Measurements from ENCODE around the gene CLDN34.

CLDN34 gene, protein sequence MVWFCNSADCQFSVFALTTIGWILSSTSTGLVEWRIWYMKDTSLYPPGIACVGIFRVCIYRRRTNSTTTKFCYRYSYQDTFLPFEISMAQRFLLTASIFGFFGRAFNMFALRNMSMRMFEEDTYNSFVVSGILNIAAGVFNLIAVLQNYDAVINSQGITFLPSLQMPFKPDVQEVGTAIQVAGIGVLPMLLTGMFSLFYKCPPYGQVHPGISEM

DNA sequence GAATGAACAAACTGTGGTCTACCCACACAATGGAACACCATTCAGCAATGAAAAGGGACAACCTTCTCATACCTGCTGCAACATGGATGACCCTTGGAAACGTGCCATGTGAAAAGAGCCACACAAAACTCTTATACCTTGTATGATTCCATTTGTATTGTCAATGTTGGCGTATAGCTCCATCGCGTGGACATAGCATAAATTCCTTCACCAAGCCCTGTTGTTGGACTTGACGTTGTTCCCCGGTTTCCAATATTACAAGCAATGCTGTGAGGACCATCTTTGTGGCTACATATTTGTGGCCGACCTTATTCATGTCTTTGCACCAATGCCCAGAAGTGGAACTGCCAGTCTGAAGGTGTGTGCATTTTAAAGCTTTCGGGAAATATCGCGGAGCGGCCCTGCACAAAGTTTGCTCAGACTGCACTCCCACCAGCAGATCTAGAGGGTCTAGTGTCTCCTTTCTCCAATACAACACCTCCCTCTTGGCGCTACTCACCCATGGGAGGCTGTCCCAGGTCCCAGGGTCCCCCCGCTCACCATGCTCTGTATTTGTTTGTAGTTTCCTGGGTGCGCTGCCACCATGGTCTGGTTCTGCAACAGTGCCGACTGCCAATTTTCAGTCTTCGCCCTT, at the start of gene CLDN34:
Gene CLDN34 (plus strand): TSS at position 584 of the 634 bp plus-strand sequence. CDS start 0 bp downstream, at position 584.
- DNase-seq: no peak

DNA sequence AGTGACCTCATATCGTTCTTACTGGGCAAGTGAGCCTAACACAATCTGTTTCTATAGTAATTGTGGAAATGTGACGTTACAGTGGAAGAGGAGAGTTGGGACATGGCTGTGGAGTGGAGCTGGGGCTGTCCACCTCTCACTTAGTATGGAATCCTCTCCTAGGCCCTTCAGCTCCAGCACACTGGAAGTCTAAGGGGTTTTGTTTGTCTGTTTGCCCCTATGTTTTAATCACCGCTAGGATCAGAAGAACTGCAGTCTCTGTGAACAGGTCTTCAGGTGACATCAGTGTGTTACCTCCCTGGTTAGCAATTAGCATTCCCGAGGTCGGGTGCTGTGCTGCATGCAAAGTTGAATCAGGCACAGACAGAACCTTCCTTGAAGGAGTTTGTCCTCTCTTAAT, 49.3 kb upstream of the CLDN34 start:
- no peak for DNase-seq

DNA sequence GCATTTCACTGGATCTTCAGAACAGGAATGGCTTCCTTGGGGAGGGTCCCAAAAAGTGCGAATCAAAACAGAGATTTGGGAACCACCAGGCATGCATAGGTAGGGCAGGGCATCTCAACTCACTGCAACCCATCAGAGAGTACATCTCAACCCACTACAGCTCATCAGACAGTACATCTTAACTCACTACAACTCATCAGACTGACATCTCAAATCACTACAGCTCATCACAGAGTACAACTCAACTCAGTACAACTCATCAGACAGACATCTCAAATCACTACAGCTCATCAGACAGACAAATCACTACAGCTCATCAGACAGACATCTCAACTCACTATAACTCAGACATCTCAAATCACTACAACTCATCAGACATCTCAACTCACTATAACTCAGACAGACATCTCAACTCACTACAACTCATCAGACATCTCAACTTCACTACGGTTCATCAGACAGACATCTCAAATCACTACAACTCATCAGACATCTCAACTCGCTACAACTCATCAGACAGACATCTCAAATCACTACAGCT, 47.5 kb upstream of the CLDN34 start:
- no peak for DNase-seq

DNA sequence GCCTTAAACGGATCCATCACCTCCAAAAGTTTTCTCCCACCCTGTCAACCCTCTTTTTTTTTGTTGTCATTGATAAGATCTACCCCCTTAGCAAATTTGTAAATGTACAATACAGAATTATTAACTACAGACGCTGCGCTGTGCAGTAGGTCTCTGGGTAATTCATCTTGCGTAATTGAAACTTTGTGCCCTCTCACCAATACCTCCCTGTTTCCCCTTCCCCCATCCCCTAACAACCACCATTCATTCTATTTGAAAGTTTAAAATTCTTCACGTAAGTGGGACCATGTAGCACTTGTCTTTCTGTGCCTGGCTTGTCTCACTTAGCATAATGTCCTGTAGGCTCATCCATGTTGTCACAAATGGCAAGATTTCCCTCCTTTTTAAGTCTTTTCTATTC, 45.8 kb upstream of the CLDN34 start:
- DNase-seq: no peak

DNA sequence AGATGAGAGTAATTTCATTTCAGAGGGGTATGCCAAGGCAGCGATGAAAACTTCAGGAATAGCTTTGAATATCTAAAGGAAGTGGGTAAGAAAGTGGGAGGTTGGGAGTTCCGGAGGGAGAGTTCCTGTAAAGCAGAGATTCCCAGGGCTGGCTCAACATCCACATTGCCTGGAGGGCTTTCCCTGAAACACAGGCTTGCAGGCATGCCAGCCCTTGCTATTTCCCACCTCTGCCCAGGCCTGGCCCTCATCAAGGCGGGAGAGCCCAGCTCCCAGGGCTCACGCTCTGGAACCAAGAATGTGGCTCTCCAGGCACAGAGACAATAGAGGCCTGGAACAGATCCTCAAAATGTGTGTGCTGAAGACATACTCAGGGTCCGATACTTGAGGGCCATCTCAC, 43.8 kb upstream of the CLDN34 start:
- DNase-seq: no peak

DNA sequence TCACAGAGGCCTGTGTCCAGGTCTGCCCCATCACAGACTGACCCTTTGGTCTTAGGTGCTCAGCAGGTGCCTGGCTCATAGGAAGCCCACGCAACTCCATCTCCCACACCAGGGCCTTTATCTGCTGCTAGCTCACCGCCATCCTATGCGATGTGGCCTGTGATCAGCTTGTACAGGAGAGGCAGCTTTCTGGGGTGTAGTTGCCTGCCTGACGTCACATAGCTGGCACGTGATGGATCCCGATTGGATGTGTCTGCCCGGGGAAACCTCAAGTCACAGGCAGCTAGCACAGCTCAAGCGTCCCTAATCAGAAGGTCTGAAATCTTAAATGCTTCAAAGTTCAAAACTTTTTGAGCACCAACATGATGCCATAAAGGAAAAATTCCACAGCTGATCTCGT, 41.2 kb upstream of the CLDN34 start:
- DNase-seq: no peak

DNA sequence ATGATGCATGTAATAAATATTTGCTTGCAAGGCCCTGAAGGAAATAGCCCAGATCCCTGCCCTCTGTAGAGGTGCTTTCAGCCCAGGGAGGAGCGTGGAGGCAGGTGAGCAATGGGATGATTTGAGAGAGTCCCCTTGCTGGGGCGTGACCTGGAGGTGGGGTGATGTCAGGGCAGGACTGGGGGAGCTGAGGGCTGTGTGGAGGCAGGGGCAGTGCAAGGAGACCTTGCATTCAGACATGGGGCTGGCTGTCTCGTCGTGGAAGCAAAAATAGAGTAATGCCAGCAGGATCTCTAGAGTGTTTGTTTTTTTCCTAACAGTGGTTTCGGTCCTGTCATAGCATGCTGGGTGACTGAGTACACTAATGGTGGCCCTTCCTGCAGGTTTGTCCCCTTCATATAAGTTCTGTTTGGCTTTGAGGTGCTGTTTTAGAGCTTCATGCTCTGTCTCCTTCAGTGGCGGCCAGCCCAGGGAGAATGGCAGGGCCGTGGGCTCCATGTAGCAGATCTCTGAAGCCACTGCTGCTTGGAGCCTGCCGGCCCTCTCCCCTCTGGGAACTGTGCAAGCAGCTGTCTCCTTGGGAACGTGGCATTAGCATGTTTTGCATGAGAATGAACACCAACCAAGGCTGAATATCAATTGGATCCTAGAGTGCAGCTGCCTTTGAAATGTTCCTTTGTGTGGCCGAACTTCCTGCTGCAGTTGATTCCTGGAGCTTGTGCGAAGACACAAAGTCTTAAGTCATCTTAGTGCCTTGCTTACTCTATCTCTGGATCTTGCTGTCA, 39.3 kb upstream of the CLDN34 start:
- no peak for DNase-seq

DNA sequence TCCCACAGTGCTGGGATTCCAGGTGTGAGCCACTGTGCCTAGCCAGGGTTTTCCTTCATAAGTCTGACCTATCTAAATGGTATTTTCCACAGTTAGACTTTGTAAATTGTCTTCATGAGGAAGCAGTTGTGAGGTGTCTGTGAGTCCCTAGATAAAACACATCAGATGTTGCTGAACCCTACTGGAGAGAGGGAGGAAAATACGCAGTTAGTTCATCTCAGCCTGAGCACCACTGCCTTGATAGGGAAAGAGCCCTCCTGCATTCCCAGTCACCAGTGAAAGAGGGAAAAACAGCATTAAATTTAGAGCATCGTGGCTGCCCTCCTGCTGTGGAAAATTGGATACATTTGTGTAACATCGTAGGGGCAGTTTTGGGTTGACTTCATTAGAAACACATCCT, 31.7 kb upstream of the CLDN34 start:
- no peak for DNase-seq

DNA sequence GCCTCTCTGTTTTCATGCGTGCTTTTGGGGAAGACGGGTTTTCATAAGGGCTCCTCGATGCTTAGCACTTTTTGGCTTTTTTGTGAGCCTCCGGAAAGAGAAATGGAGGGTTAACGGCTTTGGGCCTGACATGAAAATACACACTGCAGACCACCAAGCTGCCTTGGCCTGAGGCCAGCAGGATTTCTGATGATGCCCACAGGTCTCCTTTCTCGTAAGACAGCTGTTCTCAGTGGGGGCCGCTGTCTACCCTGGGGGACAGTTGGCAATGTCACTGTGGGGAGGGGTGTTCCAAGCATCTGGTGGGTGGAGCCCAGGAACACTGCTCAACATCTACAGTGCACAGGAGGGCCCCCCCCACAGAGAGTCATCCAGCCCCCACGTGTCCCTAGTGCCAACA, 29.4 kb upstream of the CLDN34 start:
- no peak for DNase-seq

DNA sequence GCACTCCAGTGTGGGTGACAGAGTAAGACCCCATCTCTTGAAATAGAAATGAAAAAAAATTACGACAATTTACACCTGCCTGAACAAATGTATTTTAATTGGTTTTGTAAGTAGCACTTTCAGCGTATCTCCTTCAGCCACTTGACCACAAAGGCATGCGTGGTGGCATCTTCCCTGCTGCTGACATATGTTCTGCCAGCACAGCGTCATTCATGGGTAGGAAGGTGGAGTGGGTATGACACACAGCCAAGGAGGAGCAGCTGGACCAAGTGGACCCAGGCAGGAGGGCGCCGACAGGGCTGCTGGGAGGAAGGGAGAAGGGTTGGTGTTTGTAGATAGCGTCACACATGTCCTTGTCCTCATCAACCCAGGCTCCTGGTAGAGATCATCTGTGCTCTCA, 28.6 kb upstream of the CLDN34 start:
- DNase-seq: no peak

DNA sequence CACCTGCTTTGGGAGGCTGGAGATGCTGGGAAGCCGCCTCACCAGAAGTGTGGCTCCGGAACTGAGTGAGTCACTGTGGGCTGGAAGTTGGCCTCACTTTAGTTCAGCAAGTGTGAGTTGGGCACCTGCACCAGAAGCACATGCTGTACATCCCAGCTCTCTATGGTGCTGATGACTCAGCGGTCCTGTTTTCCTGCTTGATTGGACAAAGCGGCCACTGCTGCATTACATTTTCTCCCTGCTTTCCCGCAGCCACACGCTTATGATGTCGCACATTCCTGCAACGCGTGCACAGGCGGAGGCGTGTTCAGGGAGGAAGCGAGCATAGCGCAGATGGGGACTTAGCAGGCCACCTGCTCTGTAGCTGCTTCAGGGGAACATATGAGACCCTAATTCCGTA, 26.7 kb upstream of the CLDN34 start:
- DNase-seq: no peak

DNA sequence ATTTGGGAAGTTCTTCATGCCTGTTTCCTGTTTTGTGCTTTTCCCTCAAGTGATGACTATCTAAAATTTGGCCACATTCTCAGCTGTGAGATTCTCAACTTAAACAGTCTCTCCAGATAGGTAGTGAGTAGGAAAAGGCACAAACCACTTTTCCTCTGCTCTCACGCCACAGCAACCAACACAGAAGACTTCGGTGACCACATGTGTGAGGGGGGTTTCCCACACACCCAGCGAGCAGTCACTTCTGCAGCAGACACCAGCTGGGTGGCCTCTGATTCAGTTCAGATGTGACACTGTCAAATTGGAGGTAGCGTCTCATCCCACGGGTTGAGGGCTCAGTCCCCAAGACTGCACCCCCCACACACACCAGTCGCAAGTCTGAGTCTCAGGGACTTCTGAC, 25.1 kb upstream of the CLDN34 start:
- no peak for DNase-seq

DNA sequence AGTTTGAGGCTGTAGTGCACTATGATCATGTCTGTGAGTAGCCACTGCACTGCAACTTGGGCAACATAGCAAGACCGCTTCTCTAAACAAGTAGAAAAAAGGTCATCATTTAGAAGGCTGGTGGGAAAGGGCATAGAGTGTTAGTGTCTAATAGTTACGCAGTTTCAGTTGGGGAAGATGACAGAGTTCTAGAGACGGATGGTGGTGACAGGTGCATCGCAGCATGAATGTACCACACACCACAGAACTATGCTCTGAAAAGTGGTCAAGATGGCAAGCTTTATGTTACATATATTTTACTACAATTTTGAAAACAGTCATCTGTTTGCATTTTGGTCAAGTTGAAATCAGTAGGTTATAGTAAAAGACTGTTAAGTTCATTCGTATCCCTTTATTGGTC, 23.7 kb upstream of the CLDN34 start:
- no peak for DNase-seq

DNA sequence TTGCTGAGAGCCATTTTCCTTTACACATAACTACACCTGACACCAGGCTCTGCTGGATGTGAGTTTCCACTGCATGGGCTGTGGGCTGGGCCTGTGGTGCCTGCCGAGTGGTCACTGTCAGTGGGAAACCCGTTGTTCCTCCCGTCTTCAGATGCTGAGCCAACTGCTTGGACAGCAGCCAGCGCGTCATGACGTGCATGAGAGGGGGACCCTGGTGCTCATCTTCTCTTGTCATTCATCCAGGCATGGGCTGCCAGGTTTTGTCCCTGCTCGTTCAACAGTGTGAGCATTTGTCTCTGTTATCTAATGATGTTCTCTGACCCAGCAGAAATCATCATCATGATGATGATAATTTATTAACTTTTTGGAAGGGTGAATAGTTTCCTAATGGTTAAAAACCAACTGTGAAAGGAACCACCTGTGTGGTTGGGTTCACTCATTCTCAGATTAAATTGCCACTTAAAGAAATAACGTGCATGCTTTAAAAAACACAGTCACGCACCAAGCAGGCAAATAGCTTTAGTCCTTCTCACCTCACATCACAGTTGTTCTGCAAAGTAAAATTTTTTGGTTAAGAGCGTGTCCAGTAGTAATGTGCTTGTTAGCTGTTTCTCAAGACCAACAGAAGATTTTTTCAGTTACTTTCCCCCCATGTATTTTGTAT, 19.9 kb upstream of the CLDN34 start:
- DNase-seq: no peak

DNA sequence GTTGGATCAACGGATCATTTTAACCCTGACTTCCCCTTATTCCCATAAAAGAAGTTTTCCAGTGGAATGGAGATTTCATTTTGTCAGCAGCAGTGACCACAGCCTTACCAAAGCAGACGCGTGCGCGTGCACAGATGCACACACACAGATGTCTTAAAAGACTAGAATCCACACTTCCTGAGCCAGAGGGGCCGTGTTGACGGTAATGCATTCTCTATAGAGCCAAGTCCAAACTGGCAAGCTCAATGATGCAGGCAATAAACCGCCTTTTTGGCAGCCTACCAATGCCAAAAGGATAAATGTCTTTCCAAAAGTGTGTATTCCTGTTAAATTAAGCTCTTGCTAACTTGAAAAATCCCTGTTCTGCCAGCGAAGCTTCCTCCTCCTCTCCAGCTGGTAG, 18.8 kb upstream of the CLDN34 start:
- DNase-seq: no peak

DNA sequence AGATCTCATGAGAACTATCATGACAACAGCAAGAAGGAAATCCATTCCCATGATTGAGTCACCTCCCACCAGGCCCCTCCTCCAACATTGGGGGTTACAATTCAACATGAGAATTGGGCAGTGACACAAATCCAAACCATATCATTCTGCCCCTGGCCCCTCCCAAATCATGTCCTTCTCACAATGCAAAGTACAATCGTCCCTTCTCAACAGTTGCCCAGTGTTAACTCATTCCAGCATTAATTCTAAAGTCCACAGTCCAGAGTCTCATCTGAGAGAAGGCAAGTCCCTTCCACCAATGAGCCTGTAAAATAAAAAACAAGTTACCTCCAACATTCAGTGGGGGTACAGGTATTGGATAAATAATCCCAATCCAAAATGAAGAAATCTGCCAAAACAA, 14.9 kb upstream of the CLDN34 start:
- no peak for DNase-seq

DNA sequence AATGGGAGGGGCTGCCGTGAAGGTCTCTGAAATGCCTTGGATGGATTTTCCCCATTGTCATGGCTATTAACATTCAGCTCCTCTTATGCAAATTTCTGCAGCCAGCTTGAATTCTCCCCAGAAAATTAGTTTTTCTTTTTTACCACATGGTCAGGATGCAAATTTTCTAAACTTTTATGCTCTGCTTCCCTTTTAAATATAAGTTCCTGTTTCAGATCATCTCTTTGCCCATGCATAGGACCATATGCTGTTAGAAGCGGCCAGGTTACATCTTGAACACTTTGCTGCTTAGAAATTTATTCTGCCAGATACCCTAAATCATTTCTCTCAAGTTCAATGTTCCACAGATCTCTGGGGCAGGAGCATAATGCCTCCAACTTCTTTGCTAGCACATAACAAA, 13.8 kb upstream of the CLDN34 start:
- DNase-seq: no peak

DNA sequence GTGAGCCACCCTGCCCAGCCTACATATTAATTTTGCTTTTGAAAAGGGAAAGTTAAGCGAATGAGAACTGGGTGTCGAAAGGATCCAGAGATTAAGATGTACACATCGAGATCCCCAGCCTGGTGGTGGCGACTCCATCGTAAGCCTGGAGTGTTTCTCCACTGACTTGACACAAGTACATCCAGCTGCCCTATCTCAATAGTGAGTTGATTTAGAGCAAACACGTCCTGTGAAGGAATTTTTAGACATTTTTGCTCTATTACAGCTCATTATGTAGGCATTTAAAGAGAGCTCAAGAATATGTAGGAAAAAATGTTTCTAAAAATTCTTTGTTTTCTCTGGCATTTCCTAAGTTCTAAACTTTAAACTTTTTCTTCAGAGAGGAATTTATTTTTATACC, 11.7 kb upstream of the CLDN34 start:
- DNase-seq: no peak

DNA sequence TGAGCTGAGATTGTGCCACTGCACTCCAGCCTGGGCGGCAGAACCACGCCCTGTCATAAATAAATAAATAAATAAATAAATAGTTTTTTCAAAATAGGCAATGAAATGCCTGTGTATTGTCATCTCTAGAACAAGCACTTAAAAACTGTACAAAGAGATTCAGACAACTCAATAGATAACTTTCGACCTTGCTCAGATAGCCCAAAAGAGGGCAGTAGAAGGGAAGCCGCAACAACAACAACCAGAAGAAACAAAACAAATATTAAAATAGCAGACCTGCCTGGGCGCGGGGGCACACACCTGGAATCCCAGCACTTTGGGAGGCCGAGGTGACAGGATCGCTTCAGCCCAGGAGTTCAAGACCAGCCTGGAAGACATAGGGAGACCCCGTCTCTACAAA, 9.4 kb upstream of the CLDN34 start:
- no peak for DNase-seq

DNA sequence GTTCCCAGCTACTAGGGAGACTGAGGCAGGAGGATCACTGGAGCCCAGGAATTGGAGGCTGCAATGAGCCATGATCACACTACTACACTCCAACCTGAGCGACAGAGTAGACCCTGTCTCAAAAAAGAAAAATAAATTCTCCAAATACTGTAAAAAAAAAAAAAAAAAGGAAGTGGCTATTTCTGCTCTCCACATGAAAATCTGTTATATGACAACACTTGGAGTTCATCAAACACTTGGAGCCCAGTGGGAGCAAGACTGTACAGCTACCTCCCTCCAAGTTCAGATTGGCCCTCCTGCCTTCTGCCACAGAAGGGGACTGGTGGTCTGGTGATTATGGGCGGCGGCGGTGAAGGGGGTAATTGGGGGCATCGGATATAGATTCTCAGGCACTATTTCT, 9.0 kb upstream of the CLDN34 start:
- DNase-seq: no peak

DNA sequence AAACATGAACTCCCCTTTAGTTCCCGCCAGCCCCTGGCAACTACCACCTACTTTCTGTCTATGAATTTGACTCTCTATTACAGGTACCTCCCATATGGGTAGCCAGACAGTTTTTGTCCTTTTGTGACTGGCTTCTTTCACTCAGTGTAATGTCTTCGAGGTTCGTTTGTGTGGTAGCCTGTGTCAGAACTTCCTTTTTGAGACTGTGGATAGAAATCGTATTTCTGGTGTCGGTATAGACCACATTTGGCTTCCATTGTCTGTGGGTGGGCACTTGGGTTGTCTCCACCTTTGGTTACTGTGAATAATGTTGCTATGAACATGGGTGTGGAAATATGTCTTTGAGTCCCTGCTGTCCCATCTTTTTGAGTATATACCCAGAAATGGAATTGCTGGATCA, 5.4 kb upstream of the CLDN34 start:
- no peak for DNase-seq

DNA sequence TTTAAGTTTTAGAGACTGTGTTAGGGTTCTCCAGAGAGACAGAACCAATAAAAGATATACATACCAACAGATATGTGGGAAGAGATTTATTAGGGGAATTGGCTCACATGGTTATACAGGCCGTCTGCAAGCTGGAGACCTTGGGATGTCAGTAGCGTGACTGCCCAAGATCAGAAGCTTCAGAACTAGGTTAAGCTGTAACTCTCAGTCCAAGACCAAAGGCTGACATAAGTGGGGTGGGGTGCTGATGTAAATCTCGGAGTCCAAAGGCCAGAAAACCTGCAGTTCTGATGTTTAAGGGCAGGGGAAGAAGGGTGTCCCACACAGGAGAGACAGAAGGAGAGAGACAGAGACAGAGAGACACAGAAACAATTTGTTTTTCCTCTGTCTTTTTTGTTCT, 10.5 kb downstream of the CLDN34 start:
- DNase-seq: no peak

DNA sequence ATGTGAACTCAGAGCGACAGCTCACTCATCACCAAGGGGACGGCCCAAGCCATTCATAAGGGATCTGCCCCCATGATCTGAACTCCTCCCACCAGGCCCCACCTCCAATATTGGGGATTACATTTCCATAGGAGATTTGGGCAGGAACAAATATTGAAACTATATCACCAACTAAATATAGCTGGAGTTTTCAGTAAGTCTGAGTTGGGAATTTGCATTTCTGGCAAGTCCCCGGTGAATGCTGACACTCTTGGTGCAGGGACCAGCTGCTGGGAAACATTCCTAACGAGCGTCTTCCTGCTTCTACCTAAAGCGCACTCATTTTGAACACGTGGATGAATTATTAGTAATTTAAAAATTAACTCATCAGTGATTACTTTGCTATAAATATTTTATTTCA, 13.2 kb downstream of the CLDN34 start:
- DNase-seq: no peak

DNA sequence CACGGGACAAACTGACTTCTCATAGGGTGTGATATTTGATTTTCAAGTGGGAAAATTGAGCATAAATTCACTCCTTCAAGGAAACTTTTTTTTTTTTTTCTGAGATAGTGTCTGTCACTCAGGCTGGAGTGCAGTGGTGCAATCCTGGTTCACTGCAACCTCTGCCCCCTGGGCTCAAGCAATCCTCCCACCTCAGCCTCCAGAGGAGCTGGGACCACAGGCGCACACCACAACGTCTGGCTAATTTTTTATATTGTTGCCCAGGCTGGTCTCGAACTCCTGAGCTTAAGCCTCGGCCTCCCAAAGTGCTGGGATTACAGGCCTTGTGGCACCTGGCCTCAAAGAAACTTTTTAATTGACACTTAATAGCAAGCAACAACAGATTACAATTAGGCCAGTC, 13.8 kb downstream of the CLDN34 start:
- no peak for DNase-seq

All from activated CD4-positive, alpha-beta T cell treated with anti-CD3 and anti-CD28 coated beads for 1 hour (primary cell).